Measurements from ENCODE around the gene FLT3.
"Not testable (repeated sequence)": the region's sequence is repeated elsewhere in the genome, so short reads cannot be mapped to it uniquely, and the experiment has no call there.

FLT3 gene

GRCh38 chr13:28128030-28128429 is 27.7 kb upstream of the FLT3 start:
- no peak for TF ChIP-seq POLR2A (IDR thresholded peaks at IDR 0.05; ENCODE audit: low read depth, low read length)
- no peak for FAIRE-seq
- no peak for DNase-seq (ENCODE audit: insufficient read length, low spot score)

GRCh38 chr13:28121224-28121623 is 20.8 kb upstream of the FLT3 start:
- DNase-seq (ENCODE audit: insufficient read length, low spot score) (no peak), FAIRE-seq (no peak)
- no peak for TF ChIP-seq POLR2A (IDR thresholded peaks at IDR 0.05; ENCODE audit: low read depth, low read length)

GRCh38 chr13:28120317-28120716 is 19.9 kb upstream of the FLT3 start:
- TF ChIP-seq POLR2A (IDR thresholded peaks at IDR 0.05; ENCODE audit: low read depth, low read length), result no peak
- no peak for DNase-seq (ENCODE audit: insufficient read length, low spot score)
- FAIRE-seq, result no peak

GRCh38 chr13:28117689-28118377 is 17.5 kb upstream of the FLT3 start:
- DNase-seq (ENCODE audit: insufficient read length, low spot score) (no peak), FAIRE-seq (no peak)
- no peak for TF ChIP-seq POLR2A (IDR thresholded peaks at IDR 0.05; ENCODE audit: low read depth, low read length)

GRCh38 chr13:28116736-28117135 is 16.4 kb upstream of the FLT3 start:
- FAIRE-seq (no peak), DNase-seq (ENCODE audit: insufficient read length, low spot score) (no peak)
- no peak for TF ChIP-seq POLR2A (IDR thresholded peaks at IDR 0.05; ENCODE audit: low read depth, low read length)

GRCh38 chr13:28110414-28110813 is 10.0 kb upstream of the FLT3 start:
- FAIRE-seq (no peak), DNase-seq (ENCODE audit: insufficient read length, low spot score) (no peak)
- TF ChIP-seq POLR2A (IDR thresholded peaks at IDR 0.05; ENCODE audit: low read depth, low read length), result no peak

GRCh38 chr13:28106976-28107375 is 6.6 kb upstream of the FLT3 start:
- no peak for TF ChIP-seq POLR2A (IDR thresholded peaks at IDR 0.05; ENCODE audit: low read depth, low read length)
- DNase-seq (ENCODE audit: insufficient read length, low spot score) (no peak), FAIRE-seq (no peak)

GRCh38 chr13:28101886-28102285 is 1.5 kb upstream of the FLT3 start:
- not testable (repeated sequence) for DNase-seq (ENCODE audit: insufficient read length, low spot score); FAIRE-seq

- DNase-seq (ENCODE audit: insufficient read length, low spot score) (no peak), FAIRE-seq (no peak)
- no peak for TF ChIP-seq POLR2A (IDR thresholded peaks at IDR 0.05; ENCODE audit: low read depth, low read length)
These were observed 803 bp downstream of the FLT3 start for GRCh38 chr13:28099396-28100149.

GRCh38 chr13:28097503-28097902 is 2.9 kb downstream of the FLT3 start:
- FAIRE-seq (no peak), DNase-seq (ENCODE audit: insufficient read length, low spot score) (no peak)
- no peak for TF ChIP-seq POLR2A (IDR thresholded peaks at IDR 0.05; ENCODE audit: low read depth, low read length)

- FAIRE-seq (no peak), DNase-seq (ENCODE audit: insufficient read length, low spot score) (no peak)
- no peak for TF ChIP-seq POLR2A (IDR thresholded peaks at IDR 0.05; ENCODE audit: low read depth, low read length)
These were observed 6.1 kb downstream of the FLT3 start for GRCh38 chr13:28094306-28094705.

GRCh38 chr13:28093881-28094280 is 6.5 kb downstream of the FLT3 start:
- DNase-seq (ENCODE audit: insufficient read length, low spot score), result no peak
- no peak for TF ChIP-seq POLR2A (IDR thresholded peaks at IDR 0.05; ENCODE audit: low read depth, low read length)
- no peak for FAIRE-seq

GRCh38 chr13:28092431-28092830 is 7.9 kb downstream of the FLT3 start:
- no peak for DNase-seq (ENCODE audit: insufficient read length, low spot score)
- no peak for FAIRE-seq
- no peak for TF ChIP-seq POLR2A (IDR thresholded peaks at IDR 0.05; ENCODE audit: low read depth, low read length)

- TF ChIP-seq POLR2A (IDR thresholded peaks at IDR 0.05; ENCODE audit: low read depth, low read length), result no peak
- DNase-seq (ENCODE audit: insufficient read length, low spot score) (no peak), FAIRE-seq (no peak)
These were observed 11.3 kb downstream of the FLT3 start for GRCh38 chr13:28089065-28089464.

- not testable (repeated sequence) for FAIRE-seq; DNase-seq (ENCODE audit: insufficient read length, low spot score)
These were observed 22.6 kb downstream of the FLT3 start for GRCh38 chr13:28077820-28078219.

All from H54 (cell line).